Kidney glomerular epithelial cell (primary cell): ENCODE results near the gene CDK14.
A peak's percentile ranks its signal among the peaks of the same experiment; 100 is the strongest.
"Not testable (repeated sequence)": the region's sequence is repeated elsewhere in the genome, so short reads cannot be mapped to it uniquely, and the experiment has no call there.

Source experiments
- DNase-seq: peaks from one replicate; lab custom pipeline; 2025; lab: John Stamatoyannopoulos, UW

CDK14 gene

GRCh38 chr7:90631502-90631901 lies 35.4 kb downstream of the CDK14 start:
- DNase-seq, result no peak

- not testable (repeated sequence) for DNase-seq
These were observed 43.6 kb downstream of the CDK14 start for GRCh38 chr7:90639683-90640082.

- DNase-seq, result no peak
These were observed 46.9 kb downstream of the CDK14 start for GRCh38 chr7:90642978-90643377.

GRCh38 chr7:90645784-90646183 lies 49.7 kb downstream of the CDK14 start:
- peak; percentile 14 for DNase-seq

GRCh38 chr7:90648107-90648506 lies 52.0 kb downstream of the CDK14 start:
- no peak for DNase-seq

GRCh38 chr7:90648834-90649233 lies 52.7 kb downstream of the CDK14 start:
- no peak for DNase-seq

- no peak for DNase-seq
These were observed 58.8 kb downstream of the CDK14 start for GRCh38 chr7:90654718-90655427.

- peak; percentile 43 for DNase-seq
These were observed 59.4 kb downstream of the CDK14 start for GRCh38 chr7:90655566-90655965.

- DNase-seq, result no peak
These were observed 61.4 kb downstream of the CDK14 start for GRCh38 chr7:90657481-90657880.

- no peak for DNase-seq
These were observed 64.0 kb downstream of the CDK14 start for GRCh38 chr7:90660100-90660499.

- no peak for DNase-seq
These were observed 64.7 kb downstream of the CDK14 start for GRCh38 chr7:90660819-90661218.

GRCh38 chr7:90661290-90662151 lies 65.4 kb downstream of the CDK14 start:
- no peak for DNase-seq

- no peak for DNase-seq
These were observed 67.1 kb downstream of the CDK14 start for GRCh38 chr7:90663176-90663575.

- DNase-seq, result no peak
These were observed 70.1 kb downstream of the CDK14 start for GRCh38 chr7:90666186-90666585.

- no peak for DNase-seq
These were observed 72.9 kb downstream of the CDK14 start for GRCh38 chr7:90668992-90669391.

- no peak for DNase-seq
These were observed 73.4 kb downstream of the CDK14 start for GRCh38 chr7:90669492-90669891.

- no peak for DNase-seq
These were observed 75.5 kb downstream of the CDK14 start for GRCh38 chr7:90671571-90671970.

- DNase-seq, result no peak
These were observed 76.1 kb downstream of the CDK14 start for GRCh38 chr7:90672210-90672609.

- no peak for DNase-seq
These were observed 78.5 kb downstream of the CDK14 start for GRCh38 chr7:90674625-90675024.

GRCh38 chr7:90675982-90676381 lies 79.9 kb downstream of the CDK14 start:
- no peak for DNase-seq

GRCh38 chr7:90677486-90678404 lies 81.6 kb downstream of the CDK14 start:
- DNase-seq, result no peak

- no peak for DNase-seq
These were observed 82.9 kb downstream of the CDK14 start for GRCh38 chr7:90678986-90679385.
